ENCODE measurements around the gene GOSR2.
"Not testable (repeated sequence)": the region's sequence is repeated elsewhere in the genome, so short reads cannot be mapped to it uniquely, and the experiment has no call there.

GOSR2 gene

DNA sequence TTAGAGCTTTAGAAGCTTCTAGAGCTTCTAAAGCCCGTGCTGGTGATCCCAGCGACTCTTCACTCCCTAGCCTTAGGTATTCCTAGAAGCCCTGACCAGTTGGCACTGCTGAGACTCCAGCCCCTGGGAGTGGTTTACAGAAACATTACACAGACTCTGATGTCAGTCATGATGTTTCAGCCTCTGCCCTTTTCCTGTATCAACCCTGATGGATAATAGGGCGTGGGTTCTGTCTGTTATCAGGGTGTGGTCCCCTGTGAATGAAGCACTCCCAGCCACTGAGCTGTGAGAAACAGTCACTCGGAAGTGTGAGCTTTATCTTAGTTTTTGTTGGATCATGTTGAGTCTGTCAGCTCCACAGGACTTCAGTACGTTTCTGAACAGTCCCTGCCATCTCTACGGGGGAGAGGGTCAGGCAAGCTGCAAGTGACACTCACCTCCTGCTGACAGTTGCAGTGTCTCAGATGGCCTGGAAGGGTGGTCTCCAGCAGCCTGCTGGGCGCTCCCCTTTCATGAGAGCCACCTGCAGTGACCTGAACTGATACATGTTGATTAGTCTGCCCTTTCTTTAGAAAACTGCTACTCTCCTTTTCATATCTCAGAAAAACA, 12.8 kb downstream of the GOSR2 start:
- no peak for DNase-seq

- DNase-seq = peak; percentile 30
These were observed 17.9 kb downstream of the GOSR2 start for GRCh38 chr17:46940692-46941404.

- peak; percentile 18 for DNase-seq
These were observed 19.7 kb downstream of the GOSR2 start for GRCh38 chr17:46942441-46943217.

- DNase-seq = no peak
These were observed 20.2 kb downstream of the GOSR2 start for GRCh38 chr17:46943218-46943500.

GRCh38 chr17:46943501-46944393, 20.8 kb downstream of the GOSR2 start:
- DNase-seq = no peak

DNA sequence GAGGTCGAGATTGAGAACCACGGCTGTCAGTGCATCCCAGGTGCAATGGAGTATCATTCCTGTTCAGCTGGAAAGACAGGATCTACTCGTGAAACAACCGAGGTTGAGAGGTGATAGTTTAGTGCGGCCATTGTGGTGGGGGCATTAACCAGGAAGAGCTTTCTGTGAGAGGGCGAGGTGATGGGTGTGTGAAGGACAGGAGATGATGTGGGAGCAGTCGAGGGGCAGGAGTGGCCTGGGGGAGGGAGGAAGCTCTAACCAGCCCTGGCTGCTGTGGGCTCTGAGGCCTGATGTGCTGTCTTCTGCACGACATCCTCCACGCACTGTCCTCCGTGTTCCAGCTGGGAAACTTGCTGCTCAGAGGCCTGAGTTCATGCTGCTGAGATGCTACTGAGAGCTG, 22.0 kb downstream of the GOSR2 start:
- DNase-seq = no peak

DNA sequence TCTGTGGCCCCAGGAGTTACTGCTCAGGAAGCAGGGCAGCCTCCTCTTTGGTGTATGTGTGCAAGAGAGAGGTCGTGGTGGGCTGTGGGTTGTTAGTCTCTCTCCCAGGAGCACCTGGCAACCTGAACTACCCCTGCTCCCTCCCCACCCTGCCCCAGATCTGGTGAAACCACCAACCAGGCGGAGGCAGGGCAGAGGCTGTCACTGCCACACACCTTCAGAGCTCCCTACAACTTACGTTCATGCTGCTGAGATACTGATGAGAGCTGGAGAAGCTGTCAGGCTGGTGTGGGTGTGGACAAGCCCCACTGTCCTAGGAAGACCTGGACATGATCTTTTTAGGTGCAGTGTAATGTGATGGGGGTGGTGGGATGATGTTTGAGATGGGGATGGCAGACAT, 24.3 kb downstream of the GOSR2 start:
- DNase-seq = no peak

- no peak for DNase-seq
These were observed 25.6 kb downstream of the GOSR2 start for GRCh38 chr17:46948544-46948943.

GRCh38 chr17:46949291-46950174, 26.6 kb downstream of the GOSR2 start:
- no peak for DNase-seq

DNA sequence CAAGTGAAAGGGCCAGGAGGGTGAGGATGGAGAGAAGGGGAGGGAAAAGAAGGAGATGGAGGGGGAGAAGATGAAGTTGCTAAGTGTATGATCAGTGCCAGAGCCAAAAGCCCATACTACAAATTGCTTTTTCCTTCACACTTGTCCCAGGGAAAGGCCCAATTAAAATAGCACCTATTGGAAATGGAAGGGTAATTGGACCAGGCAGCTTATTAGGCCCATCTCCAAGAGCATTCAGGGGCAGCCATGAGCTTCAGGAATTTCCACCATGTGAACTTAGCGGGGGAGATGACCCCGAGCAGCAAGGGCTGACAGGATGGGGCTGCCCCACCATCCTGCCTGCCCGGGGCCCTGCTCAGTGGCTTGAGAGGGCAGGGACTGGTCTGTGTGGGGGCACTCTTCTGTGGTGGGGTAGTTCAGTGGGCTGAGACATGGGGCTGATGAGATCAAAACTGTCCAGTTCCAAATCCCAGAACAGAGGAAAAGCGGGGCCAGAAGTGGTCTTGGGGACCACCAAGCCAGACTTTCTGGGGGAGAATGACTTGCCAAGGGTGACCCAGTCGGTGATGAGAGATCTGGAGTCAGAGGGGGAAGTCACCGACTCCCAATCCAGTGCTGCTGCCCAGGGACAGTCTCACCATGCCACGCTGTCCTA, 27.5 kb downstream of the GOSR2 start:
- DNase-seq = no peak

DNA sequence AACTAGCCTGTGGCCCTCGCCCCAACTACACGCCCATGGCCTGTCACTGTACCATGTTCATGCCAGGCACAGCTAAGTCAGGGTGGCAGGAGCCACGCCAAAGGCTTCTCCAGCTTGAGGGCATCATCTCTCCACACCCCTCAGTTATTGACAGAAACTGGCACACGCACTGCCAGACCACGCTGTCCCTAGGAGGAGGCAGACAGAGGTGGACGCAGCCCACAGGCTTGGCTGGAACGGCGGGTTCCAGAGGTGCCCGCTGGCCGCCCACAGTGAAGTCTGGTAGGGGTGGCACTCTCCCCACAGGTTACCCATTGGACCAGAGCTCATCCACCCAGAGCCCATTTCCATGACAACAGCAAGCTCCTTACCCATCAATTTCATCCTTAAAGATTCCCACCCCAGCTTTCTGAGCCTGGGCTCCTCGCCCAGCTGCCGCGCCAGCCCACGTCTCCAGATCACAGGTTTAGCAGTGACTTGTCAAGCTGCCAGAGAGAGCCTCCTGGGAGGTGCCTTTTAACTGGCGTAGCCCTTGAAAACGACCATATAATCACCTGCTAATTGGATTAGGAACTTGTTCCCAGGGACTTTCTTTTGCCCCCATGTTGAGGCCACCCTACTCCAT, 28.1 kb downstream of the GOSR2 start:
- no peak for DNase-seq

- DNase-seq = no peak
These were observed 28.7 kb downstream of the GOSR2 start for GRCh38 chr17:46951706-46952105.

DNA sequence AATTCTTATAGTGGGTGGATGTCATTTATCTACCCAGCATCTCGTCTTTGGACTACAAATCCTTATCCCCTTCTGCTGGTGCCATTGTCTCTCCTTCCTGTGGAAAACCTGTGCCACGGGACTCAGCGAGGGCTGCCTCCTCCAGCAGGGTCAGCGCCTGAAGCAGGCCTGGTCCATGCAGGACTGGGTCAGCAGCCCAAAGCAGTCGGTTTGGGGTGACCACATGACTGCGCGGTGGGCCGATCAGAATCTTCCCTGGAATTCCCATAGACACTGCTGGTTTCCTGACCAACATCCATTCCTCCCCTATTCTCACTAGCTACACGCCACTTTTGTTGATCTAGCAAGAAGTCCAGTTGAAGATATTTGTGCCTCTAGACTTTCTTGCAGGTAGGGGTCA, 29.2 kb downstream of the GOSR2 start:
- DNase-seq = no peak

- DNase-seq = not testable (repeated sequence)
These were observed 30.2 kb downstream of the GOSR2 start for GRCh38 chr17:46953191-46953590.

- DNase-seq = no peak
These were observed 35.2 kb downstream of the GOSR2 start for GRCh38 chr17:46958041-46958591.

DNA sequence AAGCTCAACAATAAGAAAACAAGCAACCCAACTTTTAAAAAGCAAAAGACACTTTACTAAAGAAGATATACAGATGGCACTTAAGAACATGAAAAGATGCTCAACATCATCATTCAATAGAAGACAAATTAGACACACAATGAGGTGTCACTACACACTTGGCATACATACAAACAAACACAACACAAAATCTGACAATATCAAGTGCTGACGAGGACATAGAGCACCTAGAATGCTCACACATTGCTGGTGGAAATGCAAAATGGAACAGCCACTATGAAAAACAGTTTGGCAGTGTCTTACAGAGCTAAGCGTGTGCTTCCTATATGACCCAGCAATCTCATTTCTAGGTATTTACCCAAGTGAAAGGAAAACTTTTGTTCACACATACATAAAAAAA, 37.2 kb downstream of the GOSR2 start:
- DNase-seq = no peak

DNA sequence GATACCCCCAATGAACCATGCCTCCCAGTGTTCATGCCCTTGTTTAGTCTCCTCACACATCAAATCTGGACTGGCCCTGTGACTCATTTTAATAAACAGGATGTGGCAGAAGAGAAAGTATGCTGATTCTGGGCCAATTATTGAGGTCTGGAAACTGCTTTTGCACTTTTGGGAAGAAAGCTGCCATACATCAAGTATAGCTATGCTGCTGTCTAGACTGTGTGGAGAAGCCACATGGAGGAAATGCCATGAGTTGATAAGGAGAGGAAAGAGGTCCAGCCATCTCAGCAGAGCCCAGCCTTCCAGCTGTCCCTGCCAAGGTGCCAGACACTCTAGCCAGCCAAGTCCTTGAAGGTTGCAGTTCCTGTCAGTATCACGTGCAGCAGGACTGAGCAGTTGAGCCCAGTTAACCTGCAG, 39.4 kb downstream of the GOSR2 start:
- DNase-seq = no peak

DNA sequence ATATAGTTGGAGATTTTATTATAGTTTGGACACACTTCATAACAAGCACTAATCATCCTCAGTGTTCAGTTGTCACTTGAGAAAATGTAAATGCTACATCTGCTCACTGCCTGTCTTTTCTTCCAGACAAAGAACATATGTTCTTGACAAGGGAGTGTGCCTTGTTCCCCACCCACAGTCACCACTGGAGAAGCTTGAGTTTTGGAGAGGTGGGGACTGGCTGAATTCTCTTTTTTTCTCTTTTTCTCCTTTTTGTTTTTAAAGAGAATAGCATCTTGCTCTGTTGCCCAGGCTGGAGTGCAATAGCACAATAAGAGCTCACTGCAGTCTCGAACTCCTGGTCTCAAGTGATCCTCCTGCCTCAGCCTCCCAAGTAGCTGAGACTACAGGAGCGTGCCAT, 40.6 kb downstream of the GOSR2 start:
- no peak for DNase-seq

DNA sequence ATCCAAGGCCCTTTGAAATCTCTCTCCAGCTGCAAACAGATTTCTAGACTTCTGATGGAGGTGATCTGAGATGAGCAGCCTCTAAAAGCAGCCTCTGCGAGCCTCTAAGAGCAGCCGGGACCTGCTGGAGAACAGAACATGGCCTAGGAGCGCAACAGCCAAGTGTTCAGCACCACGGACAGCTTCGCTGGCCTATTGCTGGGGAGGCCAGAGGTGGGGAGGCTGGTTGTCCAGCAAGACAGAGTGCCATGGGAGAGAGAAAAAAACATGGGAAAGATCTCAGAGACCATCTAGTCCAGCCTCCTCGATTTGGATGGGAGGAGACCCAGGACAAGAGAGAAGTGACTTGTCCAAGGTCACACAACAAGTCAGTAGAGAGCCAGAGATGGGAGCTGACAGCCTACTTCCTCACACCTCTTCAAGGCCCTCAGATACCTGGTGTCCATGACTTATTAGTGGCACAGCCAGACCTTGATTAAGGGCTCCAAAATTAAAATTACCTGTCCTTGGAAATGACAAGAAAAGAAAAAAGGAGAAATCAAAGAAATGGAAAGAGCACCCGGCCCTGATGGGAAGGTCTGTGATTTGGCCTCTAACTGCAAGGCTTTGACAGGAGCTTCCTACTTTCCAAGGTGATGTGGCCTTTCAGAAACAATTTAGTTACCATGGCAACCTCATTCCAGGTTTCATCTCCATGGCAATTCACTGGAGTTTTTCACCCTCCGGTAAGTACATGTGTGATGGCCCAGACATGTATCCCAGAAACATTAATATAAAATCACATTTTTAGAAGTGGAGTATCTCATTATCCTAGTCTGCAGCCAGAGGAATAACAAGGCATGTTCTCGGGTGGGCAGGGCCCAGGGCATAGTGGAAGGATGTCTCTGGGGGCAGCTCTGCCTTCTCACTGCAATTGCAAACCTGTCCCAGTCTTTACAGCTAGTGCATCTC, 41.6 kb downstream of the GOSR2 start:
- no peak for DNase-seq
